Cerebellar cortex (tissue), 1 donor: ENCODE data around the gene SOD2.
A peak's percentile ranks its signal among the peaks of the same experiment; 100 is the strongest.
"Not testable (repeated sequence)": the region's sequence is repeated elsewhere in the genome, so short reads cannot be mapped to it uniquely, and the experiment has no call there.

Source experiments
- DNase-seq: peaks from one replicate; pipeline ENCODE4 v3.0.0-alpha.2; 2015; ENCODE audit warnings: low spot score

SOD2 gene

GRCh38 chr6:159682810-159683209 lies 10.2 kb downstream of the SOD2 start:
- DNase-seq = no peak

GRCh38 chr6:159682295-159682694 lies 10.7 kb downstream of the SOD2 start:
- no peak for DNase-seq

- no peak for DNase-seq
Observed at GRCh38 chr6:159681191-159681880, 11.7 kb downstream of the SOD2 start.

GRCh38 chr6:159680104-159680503 lies 12.9 kb downstream of the SOD2 start:
- no peak for DNase-seq

- no peak for DNase-seq
Observed at GRCh38 chr6:159679091-159680077, 13.7 kb downstream of the SOD2 start.

GRCh38 chr6:159678574-159678973 lies 14.5 kb downstream of the SOD2 start:
- no peak for DNase-seq

GRCh38 chr6:159677506-159678165 lies 15.4 kb downstream of the SOD2 start:
- DNase-seq = no peak

GRCh38 chr6:159676890-159677505 lies 16.0 kb downstream of the SOD2 start:
- no peak for DNase-seq

GRCh38 chr6:159676236-159676635 lies 16.8 kb downstream of the SOD2 start:
- not testable (repeated sequence) for DNase-seq

GRCh38 chr6:159665868-159666635 lies 27.0 kb downstream of the SOD2 start:
- no peak for DNase-seq

GRCh38 chr6:159663368-159663889 lies 29.6 kb downstream of the SOD2 start:
- DNase-seq = not testable (repeated sequence)

GRCh38 chr6:159661977-159662376 lies 31.1 kb downstream of the SOD2 start:
- DNase-seq = not testable (repeated sequence)

GRCh38 chr6:159655409-159655988 lies 37.5 kb downstream of the SOD2 start:
- no peak for DNase-seq

GRCh38 chr6:159654483-159655098 lies 38.5 kb downstream of the SOD2 start:
- peak; percentile 71 for DNase-seq

GRCh38 chr6:159650314-159650713 lies 42.7 kb downstream of the SOD2 start:
- no peak for DNase-seq

- DNase-seq = no peak
Observed at GRCh38 chr6:159649441-159649840, 43.6 kb downstream of the SOD2 start.

GRCh38 chr6:159646733-159647132 lies 46.3 kb downstream of the SOD2 start:
- no peak for DNase-seq

- no peak for DNase-seq
Observed at GRCh38 chr6:159646116-159646515, 46.9 kb downstream of the SOD2 start.

GRCh38 chr6:159645640-159646039 lies 47.4 kb downstream of the SOD2 start:
- no peak for DNase-seq
